ENCODE results near the gene PGAM1. TPM values are rescaled to one million over a fixed set of nuclear protein-coding genes. Genes with fewer than 3 reads are reported as not detected.

Gene PGAM1
- total and polyA plus RNA-seq, 2 experiments from 2014 or later = 204 to 254 TPM

GRCh38 chr10:97434055-97434454, 8.1 kb downstream of the PGAM1 start:
- DNase-seq (ENCODE audit: low spot score) = no peak
- Histone ChIP-seq H3K4me2 (no peak overlapping the region), H3K4me1 (ENCODE audit: insufficient read depth) (no peaks in the 10 kb centered on the region), H2AFZ (no peak overlapping the region), H3K79me2 (peaks cover 14% of the 10 kb centered on the region), H4K20me1 (ENCODE audit: insufficient read depth, poor library complexity, severe bottlenecking) (no peaks in the 10 kb centered on the region), H3K27ac (no peak overlapping the region), H3K9me2 (replicated peaks; ENCODE audit: insufficient read depth) (no peaks in the 10 kb centered on the region), H3K4me3 (no peak overlapping the region), H3K27me3 (no peaks in the 10 kb centered on the region), H3K36me3 (replicated peaks; ENCODE audit: insufficient read depth, low read depth) (no peaks in the 10 kb centered on the region), H3K9me3 (ENCODE audit: low read depth) (no peaks in the 10 kb centered on the region)
- TF ChIP-seq EZH2 (IDR thresholded peaks at IDR 0.05; ENCODE audit: borderline replicate concordance) (no peak), CTCF (IDR thresholded peaks at IDR 0.05; ENCODE audit: poor library complexity) (no peak), EZH2phosphoT487 (IDR thresholded peaks at IDR 0.05; ENCODE audit: low read depth, severe bottlenecking, unreplicated experiment) (no peak)

- Histone ChIP-seq H3K4me3 (no peak overlapping the region), H3K79me2 (peaks cover 9% of the 10 kb centered on the region), H3K4me1 (ENCODE audit: insufficient read depth) (no peaks in the 10 kb centered on the region), H3K4me2 (no peak overlapping the region), H4K20me1 (ENCODE audit: insufficient read depth, poor library complexity, severe bottlenecking) (no peaks in the 10 kb centered on the region), H3K9me3 (ENCODE audit: low read depth) (no peaks in the 10 kb centered on the region), H3K27ac (no peak overlapping the region), H3K36me3 (replicated peaks; ENCODE audit: insufficient read depth, low read depth) (no peaks in the 10 kb centered on the region), H3K27me3 (no peaks in the 10 kb centered on the region), H3K9me2 (replicated peaks; ENCODE audit: insufficient read depth) (no peaks in the 10 kb centered on the region), H2AFZ (no peak overlapping the region)
- 95% methylated on average over 1 of the region's 1 CpG for WGBS (ENCODE audit: low lambda C conversion rate, missing lambda C conversion rate)
- TF ChIP-seq EZH2phosphoT487 (IDR thresholded peaks at IDR 0.05; ENCODE audit: low read depth, severe bottlenecking, unreplicated experiment) (no peak), CTCF (IDR thresholded peaks at IDR 0.05; ENCODE audit: poor library complexity) (no peak), EZH2 (IDR thresholded peaks at IDR 0.05; ENCODE audit: borderline replicate concordance) (no peak)
- no peak for DNase-seq (ENCODE audit: low spot score)
Measured at GRCh38 chr10:97434557-97434956, 8.6 kb downstream of the PGAM1 start.

- Histone ChIP-seq H3K4me2 (no peak overlapping the region), H3K4me1 (ENCODE audit: insufficient read depth) (no peaks in the 10 kb centered on the region), H3K36me3 (replicated peaks; ENCODE audit: insufficient read depth, low read depth) (no peaks in the 10 kb centered on the region), H3K9me3 (ENCODE audit: low read depth) (no peaks in the 10 kb centered on the region), H3K79me2 (peaks cover 3% of the 10 kb centered on the region), H2AFZ (no peak overlapping the region), H4K20me1 (ENCODE audit: insufficient read depth, poor library complexity, severe bottlenecking) (no peaks in the 10 kb centered on the region), H3K27ac (no peak overlapping the region), H3K9me2 (replicated peaks; ENCODE audit: insufficient read depth) (no peaks in the 10 kb centered on the region), H3K27me3 (no peaks in the 10 kb centered on the region), H3K4me3 (no peak overlapping the region)
- WGBS (ENCODE audit: low lambda C conversion rate, missing lambda C conversion rate) = over 99% methylated on average over 6 of the region's 6 CpGs
- no peak for DNase-seq (ENCODE audit: low spot score)
- TF ChIP-seq EZH2phosphoT487 (IDR thresholded peaks at IDR 0.05; ENCODE audit: low read depth, severe bottlenecking, unreplicated experiment) (no peak), CTCF (IDR thresholded peaks at IDR 0.05; ENCODE audit: poor library complexity) (no peak)
Measured at GRCh38 chr10:97435211-97435610, 9.2 kb downstream of the PGAM1 start.

GRCh38 chr10:97442277-97442676, 16.3 kb downstream of the PGAM1 start:
- Histone ChIP-seq H3K9me2 (replicated peaks; ENCODE audit: insufficient read depth) (no peaks in the 10 kb centered on the region), H4K20me1 (ENCODE audit: insufficient read depth, poor library complexity, severe bottlenecking) (no peaks in the 10 kb centered on the region), H3K36me3 (replicated peaks; ENCODE audit: insufficient read depth, low read depth) (no peaks in the 10 kb centered on the region), H3K9me3 (ENCODE audit: low read depth) (no peaks in the 10 kb centered on the region), H3K79me2 (peaks cover 22% of the 10 kb centered on the region), H3K4me3 (no peak overlapping the region), H3K4me1 (ENCODE audit: insufficient read depth) (peaks cover 11% of the 10 kb centered on the region), H3K27me3 (no peaks in the 10 kb centered on the region), H3K27ac (no peak overlapping the region), H2AFZ (no peak overlapping the region), H3K4me2 (no peak overlapping the region)
- DNase-seq (ENCODE audit: low spot score) = no peak
- WGBS (ENCODE audit: low lambda C conversion rate, missing lambda C conversion rate) = 94% methylated on average over 1 of the region's 1 CpG
- no peak for TF ChIP-seq EZH2phosphoT487 (IDR thresholded peaks at IDR 0.05; ENCODE audit: low read depth, severe bottlenecking, unreplicated experiment)
- no peak for TF ChIP-seq CTCF (IDR thresholded peaks at IDR 0.05; ENCODE audit: poor library complexity)
- no peak for TF ChIP-seq EZH2 (IDR thresholded peaks at IDR 0.05; ENCODE audit: borderline replicate concordance)
